HG03521 (cell line): ENCODE measurements around the gene A3GALT2.
"Not testable (repeated sequence)": the region's sequence is repeated elsewhere in the genome, so short reads cannot be mapped to it uniquely, and the experiment has no call there.

Experiments used
- ATAC-seq: cut with Tn5 transposase; IDR thresholded peaks from one replicate; pipeline ENCODE4 v1.9.1; 2021; ENCODE audit warnings: mild to moderate bottlenecking, moderate library complexity; ENCODE audit not compliant: unreplicated experiment

A3GALT2 gene

GRCh38 chr1:33317354-33317753, 3.5 kb downstream of the A3GALT2 start:
- no peak for ATAC-seq

GRCh38 chr1:33316601-33317000, 4.3 kb downstream of the A3GALT2 start:
- no peak for ATAC-seq

- ATAC-seq, result no peak
Observed at GRCh38 chr1:33314416-33314815, 6.5 kb downstream of the A3GALT2 start.

- ATAC-seq, result no peak
Observed at GRCh38 chr1:33312413-33312749, 8.5 kb downstream of the A3GALT2 start.

GRCh38 chr1:33311706-33312412, 9.0 kb downstream of the A3GALT2 start:
- ATAC-seq, result no peak

DNA sequence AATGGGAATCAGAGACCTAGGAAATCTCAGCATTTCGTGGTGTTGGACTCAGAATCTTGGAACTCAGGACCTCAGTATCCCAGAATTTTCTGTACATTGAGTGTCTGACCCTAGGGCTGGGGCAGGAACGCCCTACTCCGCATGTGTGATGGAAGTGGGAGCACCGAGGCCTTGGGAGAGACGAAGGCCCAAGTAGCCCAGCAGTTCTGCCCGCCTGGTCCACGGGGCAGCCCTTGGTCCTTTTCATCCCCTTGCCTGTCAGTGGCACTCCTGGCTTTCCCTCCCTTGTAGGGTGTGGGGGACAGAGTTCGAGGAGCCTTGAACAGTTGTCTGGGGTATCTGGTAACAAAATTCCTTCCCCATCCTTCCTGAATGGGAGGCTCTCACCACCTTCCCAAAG, 10.2 kb downstream of the A3GALT2 start:
- ATAC-seq, result no peak

GRCh38 chr1:33309351-33309750, 11.5 kb downstream of the A3GALT2 start:
- not testable (repeated sequence) for ATAC-seq

GRCh38 chr1:33307494-33307864, 13.4 kb downstream of the A3GALT2 start:
- no peak for ATAC-seq

DNA sequence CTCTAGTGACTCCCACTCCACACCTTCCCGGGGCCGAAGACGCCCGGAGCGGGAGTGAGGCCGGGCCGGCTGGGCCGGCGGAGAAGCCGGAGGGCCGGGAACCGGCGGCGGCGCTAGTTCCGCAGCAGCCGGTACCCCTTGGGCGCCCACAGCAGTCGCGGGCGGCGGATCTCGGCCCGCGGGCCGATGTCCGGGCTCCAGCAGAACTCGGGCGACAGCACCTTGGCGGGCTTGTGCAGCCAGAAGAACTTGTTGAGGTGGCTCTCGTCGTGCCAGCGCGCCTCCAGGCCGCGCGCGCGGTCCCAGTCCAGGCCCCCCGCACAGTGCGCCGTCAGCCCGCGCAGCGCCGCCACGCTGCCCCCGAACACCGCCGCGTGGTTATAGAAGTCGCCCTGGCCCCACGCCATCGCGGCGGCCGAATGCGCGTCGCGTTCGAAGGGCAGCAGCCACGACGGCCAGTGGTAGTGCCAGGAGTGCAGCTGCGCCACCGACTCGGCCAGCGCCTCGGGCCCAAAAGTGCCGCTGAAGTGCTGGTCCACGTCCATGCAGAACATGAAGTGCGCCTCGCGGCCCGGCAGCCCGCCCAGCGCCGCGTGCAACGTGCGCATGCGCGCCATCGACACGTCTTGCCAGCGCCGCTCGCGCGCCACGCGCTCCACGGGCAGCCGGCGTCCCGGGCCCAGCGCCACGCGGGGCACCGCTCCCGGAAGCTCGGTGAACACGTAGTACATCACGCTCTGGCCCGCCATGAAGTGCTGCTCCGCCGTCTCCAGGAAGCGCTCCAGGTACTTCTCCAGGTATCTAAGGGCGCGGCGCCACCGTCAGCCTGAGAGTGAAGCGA, 14.0 kb downstream of the A3GALT2 start:
- no peak for ATAC-seq

- ATAC-seq, result no peak
Observed at GRCh38 chr1:33305816-33306652, 14.9 kb downstream of the A3GALT2 start.

GRCh38 chr1:33305016-33305415, 15.9 kb downstream of the A3GALT2 start:
- no peak for ATAC-seq

- ATAC-seq, result no peak
Observed at GRCh38 chr1:33302325-33302724, 18.6 kb downstream of the A3GALT2 start.

DNA sequence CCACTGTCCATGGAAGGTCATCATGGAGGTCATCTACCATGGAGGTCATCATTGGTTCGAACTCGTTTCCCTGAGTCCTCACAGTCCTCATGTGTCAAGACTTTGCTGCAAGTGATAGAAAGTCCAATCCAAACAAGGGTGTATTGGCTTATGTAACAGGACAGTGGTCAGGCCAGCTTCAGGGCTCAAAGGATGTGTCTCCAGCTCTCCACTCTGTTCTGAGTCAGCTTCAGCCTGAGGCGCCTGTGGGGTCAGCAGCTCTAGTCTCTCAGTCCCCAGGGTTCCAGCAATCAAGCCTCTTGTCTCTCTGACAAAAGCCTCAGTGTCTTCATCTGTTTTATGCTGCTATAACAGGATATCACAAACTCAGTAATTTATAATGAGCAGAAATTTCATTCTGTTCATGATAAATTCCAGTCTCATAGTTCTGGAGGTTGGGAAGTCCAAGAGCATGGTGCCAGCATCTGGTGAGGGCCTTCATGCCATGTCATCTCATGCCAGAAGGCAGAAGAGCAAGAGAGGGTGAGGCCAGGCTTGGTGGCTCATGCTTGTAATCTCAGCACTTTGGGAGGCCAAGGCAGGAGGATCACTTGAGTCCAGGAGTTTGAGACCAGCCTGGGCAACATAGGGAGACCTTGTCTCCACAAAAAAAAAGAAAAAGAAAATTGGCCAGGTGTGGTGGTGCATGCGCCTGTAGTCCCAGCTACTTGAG, 19.5 kb downstream of the A3GALT2 start:
- ATAC-seq, result no peak

GRCh38 chr1:33300673-33301072, 20.2 kb downstream of the A3GALT2 start:
- no peak for ATAC-seq

GRCh38 chr1:33299461-33300155, 21.3 kb downstream of the A3GALT2 start:
- no peak for ATAC-seq

- peak; percentile 50 for ATAC-seq
Observed at GRCh38 chr1:33298623-33299277, 22.1 kb downstream of the A3GALT2 start.

DNA sequence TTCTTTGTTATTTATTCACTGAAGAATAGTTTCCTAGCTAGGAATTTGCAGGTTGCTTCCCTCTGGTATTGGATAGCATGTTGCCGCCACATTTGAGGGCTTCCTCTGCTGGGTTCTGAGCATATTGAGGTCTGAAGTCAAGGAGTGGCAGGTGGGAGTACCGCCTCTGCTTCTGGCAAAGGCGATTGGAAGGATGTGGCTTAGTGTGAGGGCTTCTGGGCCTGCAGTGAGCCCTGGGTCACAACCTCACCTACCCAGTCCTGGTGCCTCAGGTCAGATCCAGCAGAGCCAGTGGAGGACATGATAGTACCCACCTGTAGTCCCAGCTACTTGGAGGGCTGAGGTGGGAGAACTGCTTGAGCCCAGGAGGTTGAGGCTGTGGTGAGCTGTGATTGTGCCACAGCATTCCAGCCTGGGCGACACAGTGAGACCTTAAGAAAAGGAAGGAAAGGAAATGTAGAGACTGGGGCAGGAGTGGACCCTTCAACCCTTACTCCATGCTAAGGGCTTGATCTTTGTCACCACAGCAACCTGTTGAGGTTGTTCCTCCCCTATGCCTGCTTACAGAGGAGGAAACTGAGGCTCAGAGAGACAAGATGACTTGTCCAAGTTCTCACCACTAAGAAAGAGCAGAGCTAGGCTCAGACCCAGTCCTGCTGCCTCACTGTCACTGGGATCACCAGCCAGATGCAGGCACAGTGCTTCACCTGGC, 22.8 kb downstream of the A3GALT2 start:
- ATAC-seq, result no peak

DNA sequence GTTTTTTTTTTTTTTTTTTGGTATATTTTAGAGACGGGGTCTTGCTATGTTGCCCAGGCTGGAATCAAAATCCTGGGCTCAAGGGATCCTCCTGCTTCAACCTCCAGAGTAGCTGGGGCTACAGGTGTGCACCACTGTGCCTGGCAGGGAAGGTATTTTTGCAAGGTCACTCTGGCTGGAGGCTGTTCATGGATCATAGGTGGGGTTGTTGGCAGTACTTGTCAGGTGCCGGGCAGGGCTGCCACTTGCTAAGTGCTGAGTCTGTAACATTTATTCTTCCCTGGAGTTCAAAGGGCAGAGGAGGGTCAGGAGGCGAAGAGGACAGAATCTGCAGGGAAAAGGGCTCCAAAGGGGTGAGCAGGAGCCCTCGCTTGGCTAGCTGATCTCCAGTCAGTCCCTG, 24.1 kb downstream of the A3GALT2 start:
- no peak for ATAC-seq

- ATAC-seq, result no peak
Observed at GRCh38 chr1:33296082-33296458, 24.8 kb downstream of the A3GALT2 start.
